ENCODE results near the gene OGFOD3. TPM values are rescaled to one million over a fixed set of nuclear protein-coding genes. Genes with fewer than 3 reads are reported as not detected.

OGFOD3 gene
- total RNA-seq, 2 donors from 2014 or later, result 26.4 to 32.4 TPM

GRCh38 chr17:82440991-82441627 is 22.7 kb upstream of the OGFOD3 start:
- TF ChIP-seq CTCF (IDR thresholded peaks at IDR 0.05), result no peak
- no peaks in the 10 kb centered on the region for H3K9me3 ChIP-seq
- H3K27ac ChIP-seq, result peak overlapping the region in 1 of 2 donors; percentile 12
- peak overlapping the region in 1 of 2 donors; percentile 13 for H3K4me3 ChIP-seq
- H3K4me1 ChIP-seq, result peaks cover 0 to 18% of the 10 kb centered on the region in 2 donors
- no peak for DNase-seq (ENCODE audit: low spot score)
- H3K27me3 ChIP-seq, result no peaks in the 10 kb centered on the region
- peaks cover 7% of the 10 kb centered on the region for H3K36me3 ChIP-seq

- H3K4me3 ChIP-seq, result peak overlapping the region in 1 of 2 donors; percentile 13
- H3K9me3 ChIP-seq, result no peaks in the 10 kb centered on the region
- H3K27ac ChIP-seq, result peak overlapping the region in 1 of 2 donors; percentile 12
- no peak for DNase-seq (ENCODE audit: low spot score)
- no peaks in the 10 kb centered on the region for H3K27me3 ChIP-seq
- TF ChIP-seq CTCF (IDR thresholded peaks at IDR 0.05), result no peak
- H3K36me3 ChIP-seq, result peaks cover 7% of the 10 kb centered on the region
- peaks cover 0 to 12% of the 10 kb centered on the region in 2 donors for H3K4me1 ChIP-seq
These were observed 22.1 kb upstream of the OGFOD3 start for GRCh38 chr17:82440469-82440981.

- H3K36me3 ChIP-seq, result peaks cover 7% of the 10 kb centered on the region
- no peaks in the 10 kb centered on the region for H3K27me3 ChIP-seq
- no peak for TF ChIP-seq CTCF (IDR thresholded peaks at IDR 0.05)
- no peak overlapping the region for H3K4me3 ChIP-seq
- no peaks in the 10 kb centered on the region for H3K9me3 ChIP-seq
- DNase-seq (ENCODE audit: low spot score), result no peak
- H3K27ac ChIP-seq, result no peak overlapping the region
- peaks cover 0 to 6% of the 10 kb centered on the region in 2 donors for H3K4me1 ChIP-seq
These were observed 21.5 kb upstream of the OGFOD3 start for GRCh38 chr17:82439829-82440365.

GRCh38 chr17:82439194-82439828 is 20.9 kb upstream of the OGFOD3 start:
- no peak for DNase-seq (ENCODE audit: low spot score)
- TF ChIP-seq CTCF (IDR thresholded peaks at IDR 0.05), result no peak

GRCh38 chr17:82438401-82439193 is 20.2 kb upstream of the OGFOD3 start:
- no peak for TF ChIP-seq CTCF (IDR thresholded peaks at IDR 0.05)
- H3K4me1 ChIP-seq, result peaks cover 0 to 6% of the 10 kb centered on the region in 2 donors
- no peak overlapping the region for H3K4me3 ChIP-seq
- H3K9me3 ChIP-seq, result no peaks in the 10 kb centered on the region
- DNase-seq (ENCODE audit: low spot score), result no peak
- no peak overlapping the region for H3K27ac ChIP-seq
- peaks cover 7% of the 10 kb centered on the region for H3K36me3 ChIP-seq
- H3K27me3 ChIP-seq, result no peaks in the 10 kb centered on the region

More at GRCh38 chr17:82439194-82439828, 20.9 kb upstream of the OGFOD3 start:
- no peaks in the 10 kb centered on the region for H3K27me3 ChIP-seq
- peaks cover 7% of the 10 kb centered on the region for H3K36me3 ChIP-seq
- no peak overlapping the region for H3K4me3 ChIP-seq
- H3K9me3 ChIP-seq, result no peaks in the 10 kb centered on the region
- H3K4me1 ChIP-seq, result peaks cover 0 to 6% of the 10 kb centered on the region in 2 donors
- no peak overlapping the region for H3K27ac ChIP-seq
